Loucy (cell line): ENCODE measurements around the gene MTHFSD.

ENCODE experiments used
- H2AFZ ChIP-seq: fragments of 200-600 bp; sonication (generic); 2 replicates; pipeline ENCODE4 v1.6.0; 2016; ENCODE audit warnings: antibody characterized with exemption, mild to moderate bottlenecking, low read length, moderate library complexity
- H3F3A ChIP-seq: fragments of 200-600 bp; 2 replicates; pipeline ENCODE4 v1.6.0; 2016; ENCODE audit warnings: antibody characterized with exemption, low read depth, mild to moderate bottlenecking
- H3K27me3 ChIP-seq: fragments of 200-600 bp; sonication (generic); 2 replicates; pipeline ENCODE4 v1.6.1; 2014; ENCODE audit warnings: low read length, mild to moderate bottlenecking; ENCODE audit not compliant: insufficient read depth, poor library complexity, severe bottlenecking
- H3K36me3 ChIP-seq: fragments of 200-600 bp; sonication (generic); 2 replicates; pipeline ENCODE4 v1.6.1; 2016; ENCODE audit warnings: low read length; ENCODE audit not compliant: insufficient read depth
- H3K4me1 ChIP-seq: fragments of 200-600 bp; sonication (generic); 2 replicates; pipeline ENCODE4 v1.5.1; 2014; ENCODE audit warnings: low read length, mild to moderate bottlenecking; ENCODE audit not compliant: insufficient read depth, poor library complexity, severe bottlenecking
- H3K4me2 ChIP-seq: fragments of 200-600 bp; sonication (generic); 2 replicates; pipeline ENCODE4 v1.6.0; 2014; ENCODE audit warnings: antibody characterized with exemption, low read length, low read depth, mild to moderate bottlenecking; ENCODE audit not compliant: poor library complexity, severe bottlenecking
- H3K4me3 ChIP-seq: fragments of 200-600 bp; sonication (generic); 2 replicates; pipeline ENCODE4 v1.5.1; 2014; ENCODE audit warnings: low read length, mild to moderate bottlenecking, mixed read lengths; ENCODE audit not compliant: poor library complexity, severe bottlenecking
- H3K79me2 ChIP-seq: fragments of 200-600 bp; sonication (generic); 2 replicates; pipeline ENCODE4 v1.6.1; 2014; ENCODE audit warnings: low read length; ENCODE audit not compliant: insufficient read depth
- H3K9ac ChIP-seq: fragments of 200-600 bp; sonication (generic); 2 replicates; pipeline ENCODE4 v1.6.0; 2014; ENCODE audit warnings: mild to moderate bottlenecking, low read depth, low read length, moderate library complexity; ENCODE audit not compliant: poor library complexity, severe bottlenecking
- H3K9me2 ChIP-seq: fragments of 200-600 bp; sonication (generic); replicated peaks from 2 replicates; pipeline ENCODE4 v1.6.1; 2016; ENCODE audit warnings: low read depth, low read length, mixed read lengths
- H3K9me3 ChIP-seq: fragments of 200-600 bp; sonication (generic); 2 replicates; pipeline ENCODE4 v1.6.1; 2014; ENCODE audit warnings: mild to moderate bottlenecking, antibody characterized with exemption, low read length, low read depth; ENCODE audit not compliant: insufficient read depth
- H4K20me1 ChIP-seq: fragments of 200-600 bp; sonication (generic); 2 replicates; pipeline ENCODE4 v1.6.0; 2014; ENCODE audit warnings: antibody characterized with exemption, low read length, mild to moderate bottlenecking; ENCODE audit not compliant: insufficient read depth, poor library complexity, severe bottlenecking
- CTCF ChIP-seq: fragments of 200-600 bp; sonication (generic); conservative IDR thresholded peaks from 2 replicates; pipeline ENCODE4 v1.5.1; 2014; ENCODE audit warnings: mild to moderate bottlenecking, antibody characterized with exemption, low read length
- EZH2phosphoT487 ChIP-seq: fragments of 200-600 bp; IDR thresholded peaks from 2 replicates; pipeline ENCODE4 v1.6.1; 2018; ENCODE audit warnings: antibody characterized with exemption, mild to moderate bottlenecking, moderate library complexity, borderline replicate concordance

MTHFSD gene

GRCh38 chr16:86537486-86537885 lies 17.5 kb downstream of the MTHFSD start:
- no peaks in the 10 kb centered on the region for H3K9me2 ChIP-seq

GRCh38 chr16:86536621-86537020 lies 18.4 kb downstream of the MTHFSD start:
- Histone ChIP-seq H2AFZ (no peak overlapping the region), H3K79me2 (no peaks in the 10 kb centered on the region), H3F3A (no peaks in the 10 kb centered on the region), H3K27me3 (no peaks in the 10 kb centered on the region), H3K4me1 (no peaks in the 10 kb centered on the region), H3K9me3 (no peaks in the 10 kb centered on the region), H3K36me3 (peaks cover 16% of the 10 kb centered on the region; the same call in 1 of the 2 replicates), H3K4me3 (no peak overlapping the region), H4K20me1 (no peaks in the 10 kb centered on the region), H3K9ac (no peak overlapping the region), H3K4me2 (no peak overlapping the region), H3K9me2 (no peaks in the 10 kb centered on the region)
- TF ChIP-seq CTCF (no peak), EZH2phosphoT487 (no peak)

More at GRCh38 chr16:86537486-86537885, 17.5 kb downstream of the MTHFSD start:
- no peak overlapping the region for H3K4me2 ChIP-seq
- no peak overlapping the region for H3K9ac ChIP-seq
- H3K27me3 ChIP-seq = no peaks in the 10 kb centered on the region
- H3K79me2 ChIP-seq = no peaks in the 10 kb centered on the region
- H3K9me3 ChIP-seq = no peaks in the 10 kb centered on the region
- H3K4me3 ChIP-seq = no peak overlapping the region
- no peaks in the 10 kb centered on the region for H3K4me1 ChIP-seq
- H4K20me1 ChIP-seq = no peaks in the 10 kb centered on the region
- H3K36me3 ChIP-seq = peaks cover 16% of the 10 kb centered on the region; the same call in 1 of the 2 replicates
- H2AFZ ChIP-seq = no peak overlapping the region
- no peaks in the 10 kb centered on the region for H3F3A ChIP-seq
- TF ChIP-seq EZH2phosphoT487 (no peak), CTCF (no peak)

- no peak overlapping the region for H3K9ac ChIP-seq
- H3K27me3 ChIP-seq = no peaks in the 10 kb centered on the region
- no peaks in the 10 kb centered on the region for H3K9me3 ChIP-seq
- H3K4me3 ChIP-seq = no peak overlapping the region
- H3K79me2 ChIP-seq = no peaks in the 10 kb centered on the region
- H3K9me2 ChIP-seq = no peaks in the 10 kb centered on the region
- H4K20me1 ChIP-seq = no peaks in the 10 kb centered on the region
- H3F3A ChIP-seq = no peaks in the 10 kb centered on the region
- no peak overlapping the region for H3K4me2 ChIP-seq
- TF ChIP-seq EZH2phosphoT487 (no peak), CTCF (no peak)
- H3K36me3 ChIP-seq = peaks cover 7% of the 10 kb centered on the region; the same call in 1 of the 2 replicates
- H3K4me1 ChIP-seq = no peaks in the 10 kb centered on the region
- no peak overlapping the region for H2AFZ ChIP-seq
These were observed 20.0 kb downstream of the MTHFSD start for GRCh38 chr16:86534779-86535615.
